GM12878 (cell line): ENCODE data around the gene TTC4. TPM values are rescaled to one million over a fixed set of nuclear protein-coding genes. Genes with fewer than 3 reads are reported as not detected.

Source experiments
- ATAC-seq: fragments of 200-7000 bp; cut with Tn5 transposase; 3 replicates; pipeline ENCODE4 v1.9.1; 2020; ENCODE audit warnings: mild to moderate bottlenecking, moderate library complexity
- BruUV-seq: library from RNA; stranded (reverse); fragments of 400-500 nt; replicated peaks from 2 replicates; lab custom pipeline; 2021; lab: Mats Ljungman, UMichigan
- CTCF ChIA-PET: fragments of 300-600 bp; sonication (Branson Sonifier 250); formaldehyde crosslinking; extraction: SDS; loops from one replicate; lab custom pipeline; 2021; ENCODE audit warnings: inconsistent platforms; lab: Yijun Ruan, JAX
- POLR2A ChIA-PET: fragments of 350-600 bp; formaldehyde crosslinking; extraction: SDS; loops from one replicate; lab custom pipeline; 2021; ENCODE audit warnings: inconsistent platforms; lab: Charles Lee
- RAD21 ChIA-PET: fragments of 300-600 bp; sonication (Branson Sonifier 250); formaldehyde crosslinking; loops from one replicate; lab custom pipeline; 2023; ENCODE audit warnings: antibody characterized with exemption; ENCODE audit not compliant: unreplicated experiment; lab: Charles Lee
- SMC1A ChIA-PET: fragments of 300-600 bp; sonication (Branson Sonifier 250); formaldehyde crosslinking; loops from one replicate; lab custom pipeline; 2023; ENCODE audit not compliant: unreplicated experiment, uncharacterized antibody; lab: Charles Lee
- DNase-seq: peaks from one replicate; pipeline ENCODE4 v3.0.0-alpha.2; 2011; ENCODE audit warnings: low read depth, low spot score
- FAIRE-seq: peaks from 3 replicates; lab custom pipeline; 2011; peaks lifted over from hg19 to GRCh38; lab: Jason Lieb, UNC
- H2AFZ ChIP-seq: 2 replicates; pipeline ENCODE4 v1.6.0; 2011; ENCODE audit warnings: low read depth, low read length, control low read depth; ENCODE audit not compliant: control insufficient read depth
- H3K27ac ChIP-seq: 2 replicates; pipeline ENCODE4 v1.5.1; 2011; ENCODE audit warnings: control low read depth; ENCODE audit not compliant: control insufficient read depth, insufficient read depth
- H3K27me3 ChIP-seq, 2 experiments: replicated peaks in 1 of 2; 2 replicates each; pipeline versions ENCODE4 v1.6.0 to v1.6.1; 2011; ENCODE audit warnings: low read length in 1 of 2; ENCODE audit not compliant: control insufficient read depth in 2 of 2, insufficient read depth in 2 of 2
- H3K36me3 ChIP-seq, 2 experiments: 2 replicates each; pipeline ENCODE4 v1.5.1; 2011; ENCODE audit warnings: low read length in 1 of 2; ENCODE audit not compliant: control insufficient read depth in 2 of 2, insufficient read depth in 2 of 2
- H3K4me1 ChIP-seq: 2 replicates; pipeline ENCODE4 v1.6.1; 2011; ENCODE audit warnings: mild to moderate bottlenecking, low read length, moderate library complexity, mixed read lengths; ENCODE audit not compliant: control insufficient read depth, insufficient read depth
- H3K4me2 ChIP-seq: 2 replicates; pipeline ENCODE4 v1.6.0; 2011; ENCODE audit warnings: control low read depth; ENCODE audit not compliant: control insufficient read depth, insufficient read depth
- H3K4me3 ChIP-seq: fragments of 200-600 bp; sonication (generic); 2 replicates; pipeline ENCODE4 v1.5.1; 2016
- H3K79me2 ChIP-seq: 2 replicates; pipeline ENCODE4 v1.6.0; 2011; ENCODE audit warnings: low read length; ENCODE audit not compliant: control insufficient read depth, insufficient read depth
- H3K9ac ChIP-seq: 2 replicates; pipeline ENCODE4 v1.8.0; 2011; ENCODE audit warnings: low read length, control low read depth, mixed read lengths; ENCODE audit not compliant: control insufficient read depth, insufficient read depth
- H3K9me3 ChIP-seq: replicated peaks from 3 replicates; pipeline ENCODE4 v1.5.1; 2011; ENCODE audit warnings: mild to moderate bottlenecking, low read length; ENCODE audit not compliant: control insufficient read depth, insufficient read depth
- H4K20me1 ChIP-seq: 2 replicates; pipeline ENCODE4 v1.6.0; 2011; ENCODE audit not compliant: control insufficient read depth, insufficient read depth
- EED ChIP-seq: sonication (generic); IDR thresholded peaks from 2 replicates; pipeline ENCODE4 v1.6.1; 2016; ENCODE audit warnings: antibody characterized with exemption, low read depth
- NFIC ChIP-seq: IDR thresholded peaks from 2 replicates; pipeline ENCODE4 v1.6.1; 2012; ENCODE audit warnings: low read depth, mild to moderate bottlenecking, inconsistent platforms, low read length, moderate library complexity
- POLR2AphosphoS2 ChIP-seq: IDR thresholded peaks from 2 replicates; pipeline ENCODE4 v1.6.1; 2011; ENCODE audit warnings: low read depth, mild to moderate bottlenecking, low read length, improper control_type of control experiment, moderate library complexity
- ZSCAN29 ChIP-seq: fragments of 450-650 bp; IDR thresholded peaks from 2 replicates; pipeline ENCODE4 v1.6.1; 2017; ENCODE audit warnings: mild to moderate bottlenecking, moderate library complexity
- WGBS: methylation state at CpG from one replicate; pipeline ENCODE4 v1.1.6; 2016; ENCODE audit warnings: low lambda C conversion rate; ENCODE audit not compliant: insufficient replicate concordance, insufficient coverage; ENCODE audit errors: missing lambda C conversion rate; 5-methylcytosine and 5-hydroxymethylcytosine counted together
- in situ Hi-C: fragments of 300-500 bp; cut with MboI; formaldehyde crosslinking; loops from 9 replicates; pipeline ENCODE4 v1.14.3; 2018; ENCODE audit warnings: mixed read lengths
- intact Hi-C: fragments of 100-400 bp; cut with micrococcal nuclease; formaldehyde crosslinking; loops from one replicate; pipeline ENCODE4 v1.14.2; 2022; ENCODE audit not compliant: unreplicated experiment
- polyA plus RNA-seq, 11 experiments: library from polyadenylated mRNA; depleted of rRNA in 4 of 11; unstranded in 6 of 11; stranded (reverse) in 5 of 11; fragments of >200 nt; fragmentation: Nextera tagmentation in 4 of 11; fragmentation: Illumina TruSeq in 1 of 11; extraction: Ambion mirVana in 4 of 11; extraction: Trizol in 1 of 11; gene quantifications; 1 replicate in 1 of 11; 2 replicates in 10 of 11; pipeline versions ENCODE4 v1.2.1 to v1.2.3, GENCODE V29; 2011 to 2016; ENCODE audit warnings: inconsistent platforms in 2 of 11, missing spikeins in 2 of 11, low read depth in 1 of 11
- total RNA-seq, 4 experiments: library from RNA; depleted of rRNA in 3 of 4; stranded (reverse); fragments of >200 nt in 3 of 4; fragmentation: Illumina TruSeq in 1 of 4; extraction: Trizol in 1 of 4; gene quantifications; 2 replicates each; pipeline versions ENCODE4 v1.2.1 to v1.2.3, GENCODE V29; 2013 to 2021

TTC4 gene
- total and polyA plus RNA-seq, 10 of the 15 experiments (the other 5 are each of a cell fraction or from before 2014, with no cell fraction given), result 23.4 to 50.5 (median 36.0) TPM

- TF ChIP-seq ZSCAN29, result no peak
Observed at GRCh38 chr1:54757833-54758232, 42.2 kb downstream of the TTC4 start (continued).

- Histone ChIP-seq H3K9ac (no peak overlapping the region), H3K4me2 (no peak overlapping the region), H3K79me2 (peaks cover 12% of the 10 kb centered on the region), H3K27ac (no peak overlapping the region), H3K27me3 (no peaks in the 10 kb centered on the region), H4K20me1 (no peaks in the 10 kb centered on the region), H3K4me1 (no peaks in the 10 kb centered on the region), H3K4me3 (no peak overlapping the region), H3K36me3 (peaks cover 2 to 7% of the 10 kb centered on the region in 2 experiments; a peak in 3 of 4 replicates), H2AFZ (no peak overlapping the region), H3K9me3 (no peaks in the 10 kb centered on the region)
- ATAC-seq (no peak), FAIRE-seq (no peak), DNase-seq (no peak)
- in situ Hi-C loops, result no loop called here
- RAD21 ChIA-PET, result no interaction called here
- WGBS, result 97% methylated on average over 20 of the region's 20 CpGs
- POLR2A ChIA-PET, result no interaction called here
- intact Hi-C loops, result no loop called here
- no peak for TF ChIP-seq NFIC
- BruUV-seq, result no TSS peak
- CTCF ChIA-PET, result no interaction called here
- SMC1A ChIA-PET, result interaction anchor here (1.4 kb wide), 1 partner anchor 24 kb away, joined by 3 read pairs; no protein-coding TSS in a partner anchor
Observed at GRCh38 chr1:54758678-54759348, 43.2 kb downstream of the TTC4 start.

- H3K4me3 ChIP-seq, result peak overlapping the region; percentile 99
- in situ Hi-C loops, result no loop called here
- H3K9me3 ChIP-seq, result no peaks in the 10 kb centered on the region
- peak overlapping the region; percentile 82 for H3K4me2 ChIP-seq
- H3K27ac ChIP-seq, result peak overlapping the region; percentile 71
- BruUV-seq, result TSS peak; percentile 93
- SMC1A ChIA-PET, result no interaction called here
- H3K9ac ChIP-seq, result peak overlapping the region; percentile 92
- peak overlapping the region; percentile 46 for H2AFZ ChIP-seq
- RAD21 ChIA-PET, result no interaction called here
- peaks cover 17% of the 10 kb centered on the region for H3K79me2 ChIP-seq
- WGBS, result 14% methylated on average over 11 of the region's 11 CpGs
- TF ChIP-seq EED, result no peak
- TF ChIP-seq POLR2AphosphoS2, result 0 out of 2 replicates have a peak, but pooled peaks have one; percentile 16
- DNase-seq (no peak), FAIRE-seq (no peak), ATAC-seq (peak; percentile 13)
- peaks cover 0 to under 1% of the 10 kb centered on the region in 2 experiments; a peak in 1 of 4 replicates for H3K36me3 ChIP-seq
- no peaks in the 10 kb centered on the region for H3K27me3 ChIP-seq
- no peaks in the 10 kb centered on the region for H4K20me1 ChIP-seq
- intact Hi-C loops, result loop anchor here (2.0 kb wide), 2 partner anchors 37 to 49 kb away; partner anchors contain the start of genes TTC22 and TTC4
- peaks cover 9% of the 10 kb centered on the region for H3K4me1 ChIP-seq
- POLR2A ChIA-PET, result no interaction called here
- CTCF ChIA-PET, result interaction anchor here (0.7 to 8.9 kb wide), 4 partner anchors 8 to 42 kb away, joined by 3 to 60 read pairs (median 4); partner anchors contain the start of gene TTC22
Observed at GRCh38 chr1:54763816-54764132, 48.1 kb downstream of the TTC4 start.
